GM19324 (cell line): ENCODE measurements around the gene PTGR3.
"Not testable (repeated sequence)": the region's sequence is repeated elsewhere in the genome, so short reads cannot be mapped to it uniquely, and the experiment has no call there.

ENCODE experiments used
- ATAC-seq: cut with Tn5 transposase; IDR thresholded peaks from one replicate; pipeline ENCODE4 v1.9.1; 2021; ENCODE audit warnings: mild to moderate bottlenecking, moderate library complexity; ENCODE audit not compliant: unreplicated experiment, low FRiP score

The PTGR3 gene

GRCh38 chr18:75204269-75204731 is 4.6 kb downstream of the PTGR3 start:
- ATAC-seq, result no peak

GRCh38 chr18:75203416-75204268 is 5.3 kb downstream of the PTGR3 start:
- ATAC-seq, result no peak

DNA sequence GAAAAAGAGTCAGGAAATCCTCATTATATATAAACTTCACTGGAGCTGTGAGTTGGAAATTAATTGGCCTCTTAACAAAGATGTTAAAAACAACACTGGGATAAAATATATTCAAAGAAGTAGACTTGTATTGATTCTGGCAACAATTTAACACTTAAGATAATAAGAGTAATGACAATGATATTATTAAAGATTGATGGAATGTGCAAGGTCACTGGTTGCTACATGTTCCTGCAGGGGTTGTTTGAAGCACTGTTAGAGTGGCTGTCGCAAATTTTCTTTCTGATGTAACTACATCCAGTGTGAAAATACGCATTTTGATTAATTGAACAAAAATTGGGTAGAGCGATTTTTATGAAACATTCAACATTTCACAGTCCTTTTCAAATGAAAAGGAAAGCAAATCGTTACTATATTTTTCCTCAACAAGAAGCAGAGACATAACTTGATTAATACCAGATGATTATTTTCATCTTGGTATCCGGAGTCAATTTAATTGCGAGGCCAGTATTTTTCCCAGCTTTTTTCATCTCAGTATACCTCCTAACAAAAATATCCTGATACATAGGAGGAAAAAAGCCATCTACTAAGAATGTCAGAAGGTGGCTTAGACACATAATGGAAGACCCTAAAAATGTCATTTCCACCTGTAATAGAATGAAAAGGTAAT is 6.1 kb downstream of the PTGR3 start:
- no peak for ATAC-seq

DNA sequence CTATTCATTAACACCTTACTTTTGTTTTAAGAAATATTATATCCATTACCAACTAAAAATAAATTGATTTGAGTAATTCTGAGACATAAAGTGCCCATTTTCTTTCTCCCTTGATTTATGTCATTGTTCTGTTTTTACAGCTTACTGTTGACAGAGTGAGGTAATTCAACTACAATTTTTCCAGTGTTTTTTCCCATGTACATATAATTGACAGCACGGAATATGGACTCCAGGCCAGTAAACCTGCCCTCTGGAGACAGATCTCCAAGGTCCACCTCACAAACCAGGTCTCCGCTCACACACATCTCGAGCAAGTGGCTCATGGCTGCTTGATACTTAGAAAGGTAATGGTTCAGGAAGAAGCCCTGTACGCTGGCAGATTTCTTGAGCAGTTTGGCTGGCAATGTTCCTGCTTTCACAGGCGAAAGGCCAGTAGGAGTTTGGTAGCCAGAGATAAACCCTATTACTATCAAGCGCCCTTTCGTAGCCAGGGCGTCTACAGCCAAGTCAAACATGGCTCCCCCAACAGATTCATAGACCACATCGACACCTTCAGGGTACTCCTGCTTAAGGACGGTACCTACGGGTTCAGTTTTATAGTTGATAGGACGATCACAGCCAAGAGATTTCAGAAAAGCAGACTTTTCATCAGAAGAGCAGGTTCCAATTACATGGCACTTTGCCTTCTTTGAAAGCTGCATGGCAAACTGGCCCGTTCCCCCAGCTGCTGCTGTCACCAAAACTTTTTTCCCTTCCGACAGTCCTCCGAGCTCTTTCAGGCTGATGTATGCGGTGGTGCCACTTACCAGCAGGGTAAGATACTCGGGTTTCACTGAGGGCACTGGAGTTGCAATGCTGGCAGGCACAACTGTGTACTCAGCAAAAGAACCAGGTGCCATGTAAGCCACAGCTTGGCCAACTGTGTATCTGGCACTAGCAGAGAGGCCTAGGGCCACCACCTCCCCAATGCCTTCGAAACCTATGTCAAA is 7.4 kb downstream of the PTGR3 start:
- no peak for ATAC-seq

GRCh38 chr18:75200605-75201280 is 8.2 kb downstream of the PTGR3 start:
- no peak for ATAC-seq

GRCh38 chr18:75200071-75200470 is 8.9 kb downstream of the PTGR3 start:
- ATAC-seq, result no peak

DNA sequence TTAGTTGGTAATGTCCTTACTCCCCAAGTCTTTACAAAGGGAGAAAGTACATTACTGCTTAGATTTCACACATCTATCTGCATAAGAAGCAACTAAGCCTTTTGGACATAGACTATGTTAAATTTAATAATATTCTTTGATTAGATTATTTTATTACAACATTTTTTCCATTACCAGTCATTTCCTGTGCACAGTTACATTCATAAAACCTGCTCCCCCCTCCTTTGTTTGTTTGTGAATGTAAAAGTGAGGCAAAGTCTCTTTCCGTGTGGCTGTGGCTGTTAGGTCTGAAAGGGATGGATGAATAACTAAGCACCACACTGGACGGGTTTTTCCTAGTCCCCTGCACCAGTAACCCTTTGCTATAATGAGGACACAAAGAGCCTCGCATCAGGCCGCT is 9.6 kb downstream of the PTGR3 start:
- ATAC-seq, result no peak

DNA sequence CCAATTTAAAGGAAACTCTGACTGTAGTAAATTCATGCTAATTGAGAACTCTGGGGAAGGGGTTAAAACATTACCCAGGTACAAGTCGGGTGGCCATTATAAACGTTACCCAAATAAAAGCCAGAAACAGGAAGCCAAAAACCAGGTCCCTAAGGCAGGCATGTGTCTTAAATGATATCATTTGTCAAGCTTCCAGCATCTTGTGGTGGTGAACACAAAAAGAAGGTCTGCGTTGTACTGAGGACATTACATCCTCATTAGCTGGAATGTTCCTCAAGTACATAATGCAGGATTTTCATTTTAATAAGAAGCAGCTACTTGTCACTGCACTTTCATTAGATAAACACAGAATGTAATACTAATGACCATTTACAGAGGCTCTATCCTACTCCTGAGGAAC is 10.9 kb downstream of the PTGR3 start:
- no peak for ATAC-seq

GRCh38 chr18:75192899-75193298 is 16.0 kb downstream of the PTGR3 start:
- no peak for ATAC-seq

DNA sequence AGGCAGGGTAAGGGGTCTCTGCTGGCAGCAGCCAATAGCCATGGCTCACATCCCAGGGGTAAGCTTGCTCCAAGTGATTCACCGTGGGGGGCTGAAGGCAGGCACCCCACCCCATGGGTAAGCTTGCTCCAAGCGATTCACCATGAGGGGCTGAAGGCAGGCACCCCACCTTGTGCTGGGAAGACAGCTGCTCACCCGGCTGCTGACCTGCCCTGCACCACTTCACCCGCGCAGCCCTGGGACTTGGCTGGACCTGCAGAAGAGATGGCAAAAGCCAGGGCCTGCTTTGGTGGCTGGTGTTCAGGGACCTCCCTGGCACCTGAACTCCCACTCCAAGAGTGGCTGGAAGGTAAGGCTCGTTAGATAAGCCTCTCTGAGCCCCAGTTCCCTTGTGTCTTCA is 19.2 kb downstream of the PTGR3 start:
- no peak for ATAC-seq

- ATAC-seq, result not testable (repeated sequence)
These were observed 21.2 kb downstream of the PTGR3 start for GRCh38 chr18:75187702-75188101.

DNA sequence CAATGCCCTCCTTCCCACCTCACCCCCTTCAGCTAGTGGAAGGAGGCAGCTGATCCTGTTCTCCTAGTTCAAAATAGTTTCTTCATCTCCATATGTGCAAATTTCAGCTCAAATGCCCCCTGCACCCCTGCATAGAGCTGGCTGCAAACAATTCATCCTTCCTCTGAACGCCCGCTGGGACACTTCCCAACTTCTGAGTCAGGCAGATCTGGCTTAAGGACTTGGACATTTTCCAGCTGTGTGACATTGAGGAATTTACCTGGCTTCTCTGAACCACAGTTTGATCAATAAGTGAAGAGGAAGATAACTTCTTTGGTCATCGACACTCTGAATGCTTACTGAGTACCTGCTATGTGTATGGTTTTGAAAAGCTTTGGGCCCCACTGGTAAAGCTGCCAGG is 23.5 kb downstream of the PTGR3 start:
- ATAC-seq, result no peak

- ATAC-seq, result no peak
These were observed 24.9 kb downstream of the PTGR3 start for GRCh38 chr18:75183973-75184493.

- ATAC-seq, result no peak
These were observed 25.4 kb downstream of the PTGR3 start for GRCh38 chr18:75183524-75183923.

GRCh38 chr18:75179819-75180600 is 28.9 kb downstream of the PTGR3 start:
- no peak for ATAC-seq

DNA sequence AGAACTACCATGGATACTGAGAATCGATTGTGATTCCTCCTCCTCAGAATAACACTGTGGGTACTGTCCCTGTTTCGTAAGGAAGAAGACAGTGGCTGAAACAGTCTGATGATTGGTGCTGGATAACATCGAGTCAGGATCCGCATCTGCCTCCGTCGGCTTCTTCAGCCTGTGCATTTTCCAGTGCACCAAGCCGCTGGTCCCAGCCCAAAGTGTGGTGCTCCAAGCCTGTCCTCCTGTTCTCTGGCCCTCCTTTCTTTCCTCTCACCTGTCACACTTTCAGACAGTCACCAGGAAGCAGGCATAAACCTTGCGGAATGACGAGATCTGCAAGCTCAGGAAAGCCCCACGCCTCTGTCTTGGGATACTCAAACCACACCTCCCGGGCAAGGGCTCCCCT is 30.6 kb downstream of the PTGR3 start:
- no peak for ATAC-seq

DNA sequence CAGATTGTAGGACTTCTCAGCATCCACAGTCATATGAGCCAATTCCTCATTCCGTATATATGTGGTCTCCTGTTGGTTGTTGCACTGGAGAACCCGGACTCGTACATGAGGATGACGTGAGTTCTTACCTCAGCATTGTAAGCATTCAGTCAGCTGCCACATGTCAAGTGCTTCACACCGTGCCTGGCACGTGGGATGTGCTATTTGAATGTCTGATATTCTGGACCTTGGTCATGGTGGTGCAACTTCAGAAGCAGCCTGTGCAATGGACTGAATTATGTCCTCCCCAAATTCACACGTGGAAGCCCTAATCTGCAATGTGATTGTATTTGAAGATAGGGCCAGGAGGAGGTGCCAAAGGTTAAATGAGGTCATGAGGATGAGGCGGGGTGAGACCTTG is 32.1 kb downstream of the PTGR3 start:
- no peak for ATAC-seq

DNA sequence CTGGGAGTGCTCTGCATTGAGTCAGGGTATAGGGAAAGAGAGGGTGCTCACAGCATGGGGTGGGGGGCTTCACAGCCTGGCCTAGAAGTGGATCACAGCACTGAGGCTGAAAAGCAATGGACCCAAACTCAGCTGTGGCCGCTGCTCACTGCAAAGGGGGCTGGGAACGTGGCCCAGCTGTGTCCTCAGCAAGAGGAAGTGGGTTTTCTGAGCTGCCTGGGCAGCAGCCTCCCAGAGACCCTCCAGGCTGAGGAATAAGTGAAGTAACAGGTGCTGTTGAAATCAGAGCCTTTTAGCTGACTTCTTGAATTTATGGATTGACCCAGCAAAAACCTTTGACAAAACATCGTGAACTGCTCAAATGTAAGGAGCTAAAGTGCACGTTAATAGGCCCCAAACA is 35.2 kb downstream of the PTGR3 start:
- ATAC-seq, result no peak

- ATAC-seq, result peak; percentile 98
These were observed 35.9 kb downstream of the PTGR3 start for GRCh38 chr18:75173125-75173432.
